ENCODE measurements around the gene OR4C13.
A peak's percentile ranks its signal among the peaks of the same experiment; 100 is the strongest.
"Not testable (repeated sequence)": the region's sequence is repeated elsewhere in the genome, so short reads cannot be mapped to it uniquely, and the experiment has no call there.

Gene OR4C13

DNA sequence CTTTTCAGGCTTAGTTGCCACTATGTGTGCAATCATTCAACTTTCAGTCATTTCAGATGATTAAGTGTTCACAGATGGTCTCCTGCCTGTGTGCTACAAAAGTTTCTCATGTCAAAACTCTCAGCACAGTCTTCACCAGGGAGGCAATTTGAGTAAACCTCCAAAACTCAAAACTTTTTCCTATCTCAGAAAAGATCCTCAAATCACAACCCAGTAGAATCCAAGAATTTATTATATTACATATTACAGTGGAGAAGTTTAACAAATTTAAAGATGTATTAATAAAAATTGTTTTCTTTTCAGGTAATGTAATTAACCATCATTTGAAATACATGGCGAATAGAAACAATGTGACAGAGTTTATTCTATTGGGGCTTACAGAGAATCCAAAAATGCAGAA is at the start of gene OR4C13:
Gene OR4C13, plus strand, starts transcription at position 301 of the 400 bp plus-strand sequence. Its CDS starts 32 bp downstream, at position 333.
- POLR2A ChIA-PET (ENCODE audit: low non-redundant PET) = no interaction called here
- TF ChIP-seq, protein P1, sequence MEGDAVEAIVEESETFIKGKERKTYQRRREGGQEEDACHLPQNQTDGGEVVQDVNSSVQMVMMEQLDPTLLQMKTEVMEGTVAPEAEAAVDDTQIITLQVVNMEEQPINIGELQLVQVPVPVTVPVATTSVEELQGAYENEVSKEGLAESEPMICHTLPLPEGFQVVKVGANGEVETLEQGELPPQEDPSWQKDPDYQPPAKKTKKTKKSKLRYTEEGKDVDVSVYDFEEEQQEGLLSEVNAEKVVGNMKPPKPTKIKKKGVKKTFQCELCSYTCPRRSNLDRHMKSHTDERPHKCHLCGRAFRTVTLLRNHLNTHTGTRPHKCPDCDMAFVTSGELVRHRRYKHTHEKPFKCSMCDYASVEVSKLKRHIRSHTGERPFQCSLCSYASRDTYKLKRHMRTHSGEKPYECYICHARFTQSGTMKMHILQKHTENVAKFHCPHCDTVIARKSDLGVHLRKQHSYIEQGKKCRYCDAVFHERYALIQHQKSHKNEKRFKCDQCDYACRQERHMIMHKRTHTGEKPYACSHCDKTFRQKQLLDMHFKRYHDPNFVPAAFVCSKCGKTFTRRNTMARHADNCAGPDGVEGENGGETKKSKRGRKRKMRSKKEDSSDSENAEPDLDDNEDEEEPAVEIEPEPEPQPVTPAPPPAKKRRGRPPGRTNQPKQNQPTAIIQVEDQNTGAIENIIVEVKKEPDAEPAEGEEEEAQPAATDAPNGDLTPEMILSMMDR (conservative IDR thresholded peaks at IDR 0.05; ENCODE audit: low read depth) = no peak
- CTCF ChIA-PET = no interaction called here

GRCh38 chr11:49911516-49911915 is 40.7 kb upstream of the OR4C13 start:
- DNase-seq (ENCODE audit: low spot score); CTCF ChIA-PET; POLR2A ChIA-PET (ENCODE audit: low non-redundant PET); H3K27ac ChIP-seq: not testable (repeated sequence)

More for the DNA sequence above, at the start of gene OR4C13:
- no peak for DNase-seq (ENCODE audit: low spot score)
- H3K27ac ChIP-seq = no peak within 1 kb of the TSS

DNA sequence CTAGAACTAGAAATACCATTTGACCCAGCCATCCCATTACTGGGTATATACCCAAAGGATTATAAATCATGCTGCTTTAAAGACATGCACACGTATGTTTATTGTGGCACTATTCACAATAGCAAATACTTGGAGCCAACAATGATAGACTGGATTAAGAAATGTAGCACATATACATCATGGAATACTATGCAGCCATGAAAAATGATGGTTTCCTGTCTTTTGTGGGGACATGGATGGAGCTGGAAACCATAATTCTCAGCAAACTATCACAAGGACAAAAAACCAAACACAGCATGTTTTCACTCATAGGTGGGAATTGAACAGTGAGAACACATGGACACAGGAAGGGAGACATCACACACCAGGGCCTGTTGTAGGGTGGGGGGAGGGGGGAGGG is 3.5 kb upstream of the OR4C13 start:
- POLR2A ChIA-PET (ENCODE audit: low non-redundant PET) = not testable (repeated sequence)

DNA sequence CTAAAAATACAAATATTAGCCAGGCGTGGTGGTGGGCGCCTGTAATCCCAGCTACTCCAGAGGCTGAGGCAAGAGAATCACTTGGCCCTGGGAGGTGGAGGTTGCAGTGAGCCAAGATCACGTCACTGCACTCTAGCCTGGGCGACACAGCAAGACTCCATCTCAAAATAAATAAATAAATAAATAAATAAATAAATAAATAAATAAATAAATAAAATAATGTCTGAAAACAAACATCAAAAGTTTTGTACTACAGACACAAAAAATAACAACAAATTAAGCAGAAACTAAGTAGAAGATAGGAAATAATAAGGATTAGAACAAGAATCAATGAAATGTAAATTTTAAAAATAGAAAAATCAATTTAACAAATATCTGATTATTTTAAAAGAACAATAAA is 21.2 kb downstream of the OR4C13 start:
- H3K27ac ChIP-seq; DNase-seq (ENCODE audit: low spot score); POLR2A ChIA-PET (ENCODE audit: low non-redundant PET): not testable (repeated sequence)
- CTCF ChIA-PET = interaction anchor here (0.7 kb wide), 1 partner anchor 375 kb away, joined by 3 read pairs; no protein-coding TSS in a partner anchor

More for the DNA sequence above, 3.5 kb upstream of the OR4C13 start:
- DNase-seq (ENCODE audit: low spot score); H3K27ac ChIP-seq; CTCF ChIA-PET: not testable (repeated sequence)

DNA sequence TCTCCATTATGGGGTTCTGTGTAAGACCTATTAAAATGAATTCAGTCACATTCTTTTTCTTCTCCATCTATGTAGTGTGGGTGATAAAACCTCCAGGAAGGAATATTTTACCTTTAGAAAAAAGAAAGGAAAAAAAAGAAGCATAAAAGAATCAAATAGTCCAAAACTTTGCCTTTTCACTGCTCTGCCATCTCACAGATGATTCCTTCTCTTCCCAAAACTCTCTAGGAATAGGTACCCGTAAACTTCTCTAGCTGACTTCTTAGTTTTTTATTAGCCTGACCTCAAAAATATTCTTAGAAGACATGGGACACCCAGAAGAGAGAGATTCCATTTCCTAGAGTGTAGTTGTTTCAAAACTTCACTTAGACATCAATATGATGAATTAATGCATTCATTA is 30.2 kb downstream of the OR4C13 start, which contains the start of gene OR4C12:
Gene OR4C12, minus strand, starts transcription at position 101 of the 400 bp plus-strand sequence. Its CDS starts 34 bp downstream, at position 67.
- POLR2A ChIA-PET (ENCODE audit: low non-redundant PET); CTCF ChIA-PET; DNase-seq (ENCODE audit: low spot score): not testable (repeated sequence)

DNA sequence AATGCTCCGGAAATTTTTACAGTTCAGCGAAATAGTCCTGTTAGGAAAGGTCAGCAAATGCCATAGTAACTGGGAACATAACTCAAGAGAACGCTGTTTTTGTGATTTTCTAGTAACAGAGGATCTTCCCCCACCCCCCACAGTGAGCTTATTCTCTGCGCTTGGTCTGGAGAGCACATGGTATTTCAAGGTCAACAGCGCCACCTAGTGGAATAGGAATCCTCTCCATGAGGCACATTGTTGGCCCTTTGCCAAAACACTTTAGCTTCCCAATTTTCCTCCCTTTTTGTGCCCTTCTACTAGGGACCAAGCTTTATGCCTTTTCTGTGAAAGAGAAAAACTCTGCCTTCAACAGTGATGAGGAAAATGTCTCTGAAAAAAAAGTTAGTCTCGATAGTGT is 43.4 kb downstream of the OR4C13 start:
- DNase-seq (ENCODE audit: low spot score) = no peak
- H3K27ac ChIP-seq = no peak overlapping the region
- TF ChIP-seq, protein P1 (conservative IDR thresholded peaks at IDR 0.05; ENCODE audit: low read depth) = peak; percentile 42
- CTCF ChIA-PET = interaction anchor here (0.9 kb wide), 1 partner anchor 1726 kb away, joined by 4 read pairs; no protein-coding TSS in a partner anchor
- POLR2A ChIA-PET (ENCODE audit: low non-redundant PET) = no interaction called here

More for the DNA sequence above, 30.2 kb downstream of the OR4C13 start, which contains the start of gene OR4C12:
- H3K27ac ChIP-seq = not testable (repeated sequence)
